Fibroblast of the conjunctiva (primary cell): ENCODE measurements around the gene CTXND1.
"Not testable (repeated sequence)": the region's sequence is repeated elsewhere in the genome, so short reads cannot be mapped to it uniquely, and the experiment has no call there.

Experiments
- DNase-seq: peaks from one replicate; pipeline ENCODE4 v3.0.0-alpha.2; 2010; ENCODE audit warnings: low read depth

CTXND1 gene

GRCh38 chr15:80159301-80159700 is 92.7 kb downstream of the CTXND1 start:
- no peak for DNase-seq

GRCh38 chr15:80157215-80157614 is 94.8 kb downstream of the CTXND1 start:
- DNase-seq, result no peak

DNA sequence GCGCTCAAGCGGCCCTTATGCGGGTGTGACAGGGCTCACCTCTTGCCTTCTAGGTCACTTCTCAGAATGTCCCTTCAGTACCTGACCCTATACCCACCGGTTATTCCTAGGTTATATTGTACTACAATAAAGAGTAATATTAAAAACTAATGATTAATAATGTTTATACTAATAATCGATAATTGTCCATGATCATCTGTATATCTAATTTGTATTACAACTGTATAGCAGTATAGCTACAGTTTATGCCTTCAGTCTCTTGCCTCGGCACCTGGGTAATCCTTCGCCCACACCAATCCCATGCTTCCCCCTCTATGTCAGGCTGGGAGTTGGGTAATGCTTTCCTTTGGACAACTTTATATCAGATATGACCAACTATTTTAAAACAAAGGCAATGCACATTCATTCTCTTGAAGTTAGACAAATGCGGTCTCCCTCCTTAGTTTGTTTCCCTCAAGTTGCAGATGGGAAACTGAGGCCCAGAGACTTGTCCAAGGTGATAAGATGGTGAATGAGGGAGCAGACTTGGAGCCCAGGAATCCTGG is 95.8 kb downstream of the CTXND1 start:
- no peak for DNase-seq

DNA sequence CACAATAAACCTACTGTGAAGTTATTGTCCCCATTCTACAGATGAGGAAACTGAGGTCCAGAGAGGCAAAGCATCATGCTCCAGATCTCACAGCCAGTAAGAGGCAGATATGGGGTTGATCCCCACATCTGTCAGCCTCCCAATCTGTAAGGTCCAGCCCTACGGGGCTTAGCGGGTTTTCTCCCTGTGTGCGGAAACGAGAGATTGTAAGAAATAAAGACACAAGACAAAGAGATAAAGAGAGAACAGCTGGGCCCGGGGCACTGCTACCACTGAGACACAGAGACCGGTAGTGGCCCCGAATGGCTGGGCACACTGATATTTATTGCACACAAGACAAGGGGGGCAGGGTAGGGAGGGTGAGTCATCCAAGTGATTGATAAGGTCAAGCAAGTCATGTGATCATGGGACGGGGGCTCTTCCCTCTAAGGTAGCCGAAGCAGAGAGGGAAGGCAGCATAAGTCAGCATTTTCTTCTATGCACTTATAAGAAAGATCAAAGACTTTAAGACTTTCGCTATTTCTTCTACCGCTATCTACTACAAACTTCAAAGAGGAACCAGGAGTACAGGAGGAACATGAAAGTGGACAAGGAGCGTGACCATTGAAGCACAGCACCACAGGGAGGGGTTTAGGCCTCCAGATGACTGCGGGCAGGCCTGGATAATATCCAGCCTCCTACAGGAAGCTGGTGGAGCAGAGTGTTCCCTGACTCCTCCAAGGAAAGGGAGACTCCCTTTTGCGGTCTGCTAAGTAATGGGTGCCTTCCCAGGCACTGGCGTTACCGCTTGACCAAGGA is 96.4 kb downstream of the CTXND1 start:
- DNase-seq, result not testable (repeated sequence)

GRCh38 chr15:80155001-80155377 is 97.0 kb downstream of the CTXND1 start:
- DNase-seq, result no peak

GRCh38 chr15:80154336-80154735 is 97.7 kb downstream of the CTXND1 start:
- DNase-seq, result no peak

DNA sequence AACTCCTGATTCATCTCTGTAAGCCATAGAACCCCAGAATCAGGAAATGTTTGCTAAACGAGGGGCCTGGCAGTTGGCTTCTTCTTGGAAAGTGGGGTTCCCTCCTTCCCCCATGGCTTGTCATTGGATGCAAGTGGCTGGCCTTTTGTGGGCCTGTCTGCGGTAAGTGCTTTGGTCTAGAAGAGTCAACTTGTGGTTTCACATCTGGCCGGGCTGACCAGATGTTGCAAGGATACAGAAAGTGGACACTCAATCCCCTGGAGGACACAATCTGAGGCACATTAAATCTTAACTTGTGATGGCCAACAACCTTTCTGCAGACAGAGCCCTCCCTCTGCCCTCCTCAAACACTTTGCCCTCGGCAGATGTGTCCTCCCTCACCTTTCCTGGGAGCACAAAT is 98.1 kb downstream of the CTXND1 start:
- no peak for DNase-seq

DNA sequence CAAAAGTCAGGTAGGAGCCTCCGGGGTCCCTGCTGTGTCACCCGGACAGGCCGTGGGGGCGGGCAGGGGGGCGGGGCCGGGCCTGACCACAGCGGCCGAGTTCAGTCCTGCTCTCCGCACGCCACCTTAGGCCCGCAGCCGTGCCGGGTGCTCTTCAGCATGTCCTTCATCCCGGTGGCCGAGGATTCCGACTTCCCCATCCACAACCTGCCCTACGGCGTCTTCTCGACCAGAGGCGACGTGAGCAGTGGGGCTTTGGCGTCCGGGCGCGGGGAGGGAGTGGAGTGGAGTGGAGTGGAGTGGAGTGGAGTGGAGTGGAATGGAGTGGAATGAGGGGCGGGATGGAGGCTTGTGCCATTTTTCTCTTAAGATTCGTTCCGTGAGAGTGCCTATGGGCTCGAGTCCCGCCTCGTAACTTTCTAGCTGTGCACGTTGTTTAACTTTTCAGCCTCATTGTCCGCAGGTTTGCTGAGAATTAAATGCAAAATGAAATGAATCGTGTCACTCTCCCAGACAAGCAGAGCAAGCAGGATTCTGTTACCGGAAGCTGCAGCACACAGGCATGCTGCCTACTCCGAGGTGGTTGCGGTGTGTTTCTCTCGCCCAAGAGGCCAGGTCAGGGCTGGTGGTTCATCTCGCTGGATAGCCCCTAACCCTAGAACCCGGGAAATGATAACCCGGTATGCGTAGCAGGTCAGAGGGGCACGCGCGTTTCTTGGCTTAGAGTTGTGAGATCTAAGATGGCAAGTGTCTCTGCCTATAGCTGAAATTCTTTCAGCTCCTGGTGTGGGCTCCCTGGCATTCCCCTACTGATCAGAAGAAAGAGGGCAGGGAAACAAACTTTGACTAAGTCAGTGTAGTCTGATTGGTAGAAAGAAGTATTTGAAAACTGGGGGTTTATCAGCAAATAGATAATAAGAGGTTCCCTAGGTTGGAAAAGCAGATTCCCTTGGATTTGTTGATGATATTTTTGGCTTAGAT is 98.8 kb downstream of the CTXND1 start, which contains the start of gene FAH:
TSS of gene FAH (plus strand) at position 104 of the 981 bp plus-strand sequence. CDS start at position 160, 56 bp downstream.
- no peak for DNase-seq

- peak; percentile 92 for DNase-seq
These were observed 99.7 kb downstream of the CTXND1 start for GRCh38 chr15:80152180-80152895.

GRCh38 chr15:80151576-80151975 is 100.4 kb downstream of the CTXND1 start:
- DNase-seq, result no peak

DNA sequence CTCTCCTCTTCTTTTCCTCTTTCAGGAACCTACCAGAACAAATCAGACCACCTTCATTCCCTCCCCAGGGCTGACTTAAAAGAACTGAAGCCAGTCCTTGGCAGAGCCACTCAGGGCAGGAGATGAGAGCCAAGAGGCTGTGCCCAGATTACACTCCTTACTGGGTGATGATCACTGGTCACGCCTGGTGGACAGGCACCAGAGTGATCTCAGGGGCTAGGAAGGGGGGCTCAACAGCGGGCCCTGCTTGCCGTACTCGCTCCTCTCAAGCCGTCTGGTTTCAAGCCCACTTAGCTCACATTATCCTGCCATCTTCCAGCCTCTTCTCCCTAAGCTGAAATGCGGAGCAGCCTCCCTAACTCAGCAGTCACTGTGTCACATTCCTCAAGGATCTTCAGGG is 100.9 kb downstream of the CTXND1 start:
- DNase-seq, result no peak
